NB4 (cell line): ENCODE data around the gene C11orf58.

Experiments used
- MYC ChIP-seq: IDR thresholded peaks from 2 replicates; pipeline ENCODE4 v1.6.1; 2011; ENCODE audit warnings: low read depth, low read length
- POLR2A ChIP-seq: IDR thresholded peaks from 2 replicates; pipeline ENCODE4 v1.6.1; 2011; ENCODE audit warnings: mild to moderate bottlenecking; ENCODE audit not compliant: insufficient read length; ENCODE audit errors: extremely low read depth
- TF ChIP-seq, protein P1 (sequence below): IDR thresholded peaks from one replicate; pipeline ENCODE4 v1.5.1; 2012; ENCODE audit warnings: low read depth, low read length
- TF ChIP-seq, protein P2 (sequence below): IDR thresholded peaks from 2 replicates; pipeline ENCODE4 v1.6.1; 2011; ENCODE audit warnings: low read depth, low read length

DNA sequence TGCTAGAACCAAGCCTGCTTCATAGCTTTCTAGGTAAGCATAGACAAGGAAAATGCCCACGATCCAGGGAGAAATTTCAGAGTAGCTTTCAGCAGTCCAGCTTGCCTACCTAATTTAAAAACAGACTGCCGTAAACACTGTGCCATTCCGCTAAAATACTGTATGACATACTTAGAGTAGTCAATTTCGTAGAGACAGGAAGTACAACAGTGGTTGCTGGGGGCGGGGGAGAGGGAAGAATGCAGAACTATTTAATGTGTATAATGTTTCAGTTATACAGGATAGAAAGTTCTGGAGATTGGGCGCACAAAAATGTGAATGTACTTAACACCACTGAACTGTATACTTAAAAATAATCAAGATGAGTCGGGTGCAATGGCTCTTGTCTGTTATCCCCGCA is 56.7 kb downstream of the C11orf58 start:
- TF ChIP-seq, protein P1, sequence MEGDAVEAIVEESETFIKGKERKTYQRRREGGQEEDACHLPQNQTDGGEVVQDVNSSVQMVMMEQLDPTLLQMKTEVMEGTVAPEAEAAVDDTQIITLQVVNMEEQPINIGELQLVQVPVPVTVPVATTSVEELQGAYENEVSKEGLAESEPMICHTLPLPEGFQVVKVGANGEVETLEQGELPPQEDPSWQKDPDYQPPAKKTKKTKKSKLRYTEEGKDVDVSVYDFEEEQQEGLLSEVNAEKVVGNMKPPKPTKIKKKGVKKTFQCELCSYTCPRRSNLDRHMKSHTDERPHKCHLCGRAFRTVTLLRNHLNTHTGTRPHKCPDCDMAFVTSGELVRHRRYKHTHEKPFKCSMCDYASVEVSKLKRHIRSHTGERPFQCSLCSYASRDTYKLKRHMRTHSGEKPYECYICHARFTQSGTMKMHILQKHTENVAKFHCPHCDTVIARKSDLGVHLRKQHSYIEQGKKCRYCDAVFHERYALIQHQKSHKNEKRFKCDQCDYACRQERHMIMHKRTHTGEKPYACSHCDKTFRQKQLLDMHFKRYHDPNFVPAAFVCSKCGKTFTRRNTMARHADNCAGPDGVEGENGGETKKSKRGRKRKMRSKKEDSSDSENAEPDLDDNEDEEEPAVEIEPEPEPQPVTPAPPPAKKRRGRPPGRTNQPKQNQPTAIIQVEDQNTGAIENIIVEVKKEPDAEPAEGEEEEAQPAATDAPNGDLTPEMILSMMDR: no peak
- TF ChIP-seq POLR2A: no peak
- TF ChIP-seq, protein P2, sequence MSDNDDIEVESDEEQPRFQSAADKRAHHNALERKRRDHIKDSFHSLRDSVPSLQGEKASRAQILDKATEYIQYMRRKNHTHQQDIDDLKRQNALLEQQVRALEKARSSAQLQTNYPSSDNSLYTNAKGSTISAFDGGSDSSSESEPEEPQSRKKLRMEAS: no peak
- no peak for TF ChIP-seq MYC
